A549 treated with CpdA at 1 μM for 4 hours (cell line): ENCODE results near the gene GPALPP1. TPM values are rescaled to one million over a fixed set of nuclear protein-coding genes. Genes with fewer than 3 reads are reported as not detected.

Source experiments
- total RNA-seq: library from RNA; stranded (reverse); fragments of 200-300 nt; extraction: Qiagen RNA extraction; gene quantifications from 5 replicates; pipeline ENCODE4 v1.2.3, GENCODE V29; 2022; ENCODE audit warnings: low read depth

Gene GPALPP1
- total RNA-seq, result 8.2 to 14.7 TPM (median 10.1 TPM) in 5 replicates

GRCh38 chr13:44989071-44989889, at the start of gene GPALPP1, which contains the start of gene NUFIP1:
GPALPP1 (plus strand) TSS chr13:44989538; CDS start chr13:44989655, 117 bp downstream.
NUFIP1 (minus strand) TSS chr13:44989471; CDS start chr13:44989436, 35 bp downstream.

Other genes starting within 250 kb of the GPALPP1 start
- gene NUFIP1, start 67 bp upstream of the GPALPP1 start, total RNA-seq, result 6.3 to 7.7 TPM (median 6.5 TPM) in 5 replicates
- 20.2 to 24.6 TPM (median 20.8 TPM) in 5 replicates for gene GTF2F2, start 131.0 kb downstream of the GPALPP1 start, total RNA-seq
- gene KCTD4, start 211.5 kb downstream of the GPALPP1 start, total RNA-seq, result not detected in 5 replicates